Activated CD8-positive, alpha-beta memory T cell treated with anti-CD3 and anti-CD28 coated beads, Interleukin-2, amount 50 U/mL, for 24 hours (primary cell): Measurements from ENCODE around the gene KCNK3.

Experiments
- DNase-seq: peaks from one replicate; pipeline ENCODE4 v3.0.0-alpha.2; 2020; ENCODE audit errors: extremely low read depth

Gene KCNK3

DNA sequence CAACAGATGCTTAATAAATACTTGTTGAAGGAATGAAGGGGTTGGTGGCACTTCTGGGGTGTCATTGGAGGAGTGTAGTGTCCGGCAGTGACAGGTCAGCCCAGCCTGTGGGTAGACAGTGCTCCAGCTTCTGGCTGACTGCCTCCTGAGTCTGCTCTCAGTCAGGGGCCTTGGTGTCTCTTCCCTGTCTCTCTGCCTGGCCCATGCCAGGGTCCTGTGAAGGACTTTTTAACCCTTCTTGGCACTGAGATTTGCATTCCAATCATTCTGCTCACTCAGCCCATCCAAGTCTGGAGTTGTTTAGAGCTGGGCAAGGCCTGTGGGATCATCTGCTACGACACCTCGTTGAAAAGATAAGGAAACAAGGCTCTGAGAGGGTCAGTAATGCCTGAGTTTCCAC, 1.4 kb upstream of the KCNK3 start:
- no peak for DNase-seq

DNA sequence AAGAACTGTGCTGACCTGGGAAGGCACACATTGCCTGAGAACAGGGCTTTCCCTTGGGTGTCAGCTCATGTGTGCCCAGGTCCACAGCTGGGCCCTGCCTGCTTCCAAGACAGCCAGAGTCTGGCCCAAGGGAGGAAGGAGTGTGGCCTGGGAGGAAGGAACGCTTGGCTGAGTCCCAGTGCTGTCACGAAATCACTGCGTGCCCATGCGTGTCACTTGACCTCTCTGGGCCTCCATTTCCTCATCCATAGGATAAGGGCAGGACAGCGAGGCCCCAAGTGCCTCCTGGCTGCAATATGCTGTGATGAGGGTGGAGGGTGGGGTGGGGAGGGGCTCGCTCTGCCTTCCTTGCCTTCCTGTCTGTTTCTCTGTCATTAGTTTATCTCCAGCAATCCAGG, 642 bp upstream of the KCNK3 start:
- DNase-seq = no peak

DNA sequence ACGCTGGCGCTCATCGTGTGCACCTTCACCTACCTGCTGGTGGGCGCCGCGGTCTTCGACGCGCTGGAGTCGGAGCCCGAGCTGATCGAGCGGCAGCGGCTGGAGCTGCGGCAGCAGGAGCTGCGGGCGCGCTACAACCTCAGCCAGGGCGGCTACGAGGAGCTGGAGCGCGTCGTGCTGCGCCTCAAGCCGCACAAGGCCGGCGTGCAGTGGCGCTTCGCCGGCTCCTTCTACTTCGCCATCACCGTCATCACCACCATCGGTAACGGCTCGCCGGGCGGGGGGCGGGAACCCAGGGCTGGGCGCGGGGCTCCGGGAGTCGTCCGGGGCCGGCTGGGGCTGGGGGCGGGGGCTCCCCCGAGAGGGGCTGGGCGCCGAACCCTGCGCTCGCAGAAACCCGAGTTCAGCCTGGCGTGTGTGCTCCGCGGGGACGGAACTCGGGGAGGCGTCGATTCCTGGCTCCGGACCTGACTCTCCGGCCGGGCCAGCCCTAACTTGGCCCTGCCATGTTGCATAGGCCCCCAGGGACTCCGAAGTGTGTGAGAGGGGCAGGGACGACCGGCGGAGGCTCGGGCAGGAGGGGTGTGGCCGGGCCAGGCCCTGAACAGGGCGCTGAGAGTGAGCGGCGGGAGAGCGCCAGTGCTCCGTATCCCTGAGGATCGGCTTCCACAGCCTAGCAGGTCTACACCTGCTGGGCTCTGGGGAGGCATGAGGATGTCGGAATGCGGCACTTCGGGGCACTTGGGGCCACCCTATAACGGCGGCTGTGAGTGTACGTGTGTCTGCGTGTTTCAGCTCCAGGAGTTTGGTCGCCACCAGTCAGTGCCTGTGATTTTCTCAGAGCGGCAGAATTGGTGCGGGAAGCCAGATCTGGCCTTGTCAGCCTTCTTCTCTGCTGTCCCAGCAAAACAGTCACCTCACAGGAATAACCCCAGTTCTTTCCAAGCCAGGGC, 651 bp downstream of the KCNK3 start:
- no peak for DNase-seq

DNA sequence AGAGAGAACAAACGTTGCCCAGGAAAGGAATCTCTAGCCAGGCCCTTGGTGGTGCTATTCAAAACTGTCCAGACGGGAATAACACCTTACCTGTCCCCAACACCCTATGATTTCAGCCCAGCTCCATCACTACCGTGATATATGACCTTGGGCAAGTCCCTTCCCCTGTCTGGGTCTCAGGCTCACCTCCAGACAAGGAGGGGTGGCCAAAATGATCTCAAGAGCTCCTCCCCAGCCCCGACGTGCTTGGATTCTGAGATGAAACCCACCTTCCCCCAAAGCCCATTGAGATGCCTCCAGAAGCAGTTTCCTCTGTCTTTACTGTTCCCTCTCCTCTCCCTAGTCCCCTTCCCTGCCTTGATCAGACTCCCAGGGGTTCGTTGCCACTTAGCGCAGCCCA, 1.5 kb downstream of the KCNK3 start:
- DNase-seq = no peak

DNA sequence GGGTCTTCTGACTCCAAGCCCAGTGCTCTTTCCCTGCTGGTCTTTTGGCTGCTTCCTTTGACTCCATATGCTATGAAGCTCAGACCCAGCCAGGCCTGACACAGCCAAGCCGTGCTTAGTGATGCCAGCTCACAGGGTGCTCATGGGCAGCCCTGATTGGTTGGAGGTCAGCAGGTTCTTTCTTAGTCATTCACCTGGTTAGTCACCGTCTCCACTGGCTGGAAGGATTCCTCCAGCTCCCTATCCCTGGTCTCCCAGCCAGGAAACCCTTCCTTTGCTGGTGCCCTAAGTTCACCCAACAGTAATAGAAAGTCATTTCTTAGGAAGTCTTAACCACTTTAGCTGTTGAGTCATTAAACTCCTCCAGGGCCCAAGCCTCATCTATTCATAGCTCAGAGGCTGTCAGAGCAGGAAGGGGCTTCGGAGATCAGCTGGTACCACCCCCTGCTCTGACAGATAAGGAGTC, 3.9 kb downstream of the KCNK3 start:
- DNase-seq = no peak

DNA sequence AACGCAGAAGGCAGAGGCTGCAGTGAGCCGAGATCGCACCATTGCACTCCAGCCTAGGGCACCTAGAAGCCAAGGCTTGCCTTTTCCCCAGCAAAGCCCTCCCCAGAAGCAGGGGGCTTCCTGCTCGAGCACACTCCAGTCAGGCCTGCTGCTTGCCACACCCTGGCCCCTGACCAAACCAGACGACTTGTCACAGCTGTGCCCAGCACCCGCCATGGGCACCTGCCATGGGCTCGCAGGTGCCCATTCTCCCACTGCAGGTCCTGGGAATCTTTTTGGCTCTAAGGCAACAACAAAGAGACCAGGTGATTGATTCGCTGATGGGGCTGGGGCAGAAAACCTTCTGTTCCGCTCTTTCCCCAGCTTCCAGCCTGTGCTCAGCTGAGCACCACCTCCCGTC, 4.9 kb downstream of the KCNK3 start:
- no peak for DNase-seq

DNA sequence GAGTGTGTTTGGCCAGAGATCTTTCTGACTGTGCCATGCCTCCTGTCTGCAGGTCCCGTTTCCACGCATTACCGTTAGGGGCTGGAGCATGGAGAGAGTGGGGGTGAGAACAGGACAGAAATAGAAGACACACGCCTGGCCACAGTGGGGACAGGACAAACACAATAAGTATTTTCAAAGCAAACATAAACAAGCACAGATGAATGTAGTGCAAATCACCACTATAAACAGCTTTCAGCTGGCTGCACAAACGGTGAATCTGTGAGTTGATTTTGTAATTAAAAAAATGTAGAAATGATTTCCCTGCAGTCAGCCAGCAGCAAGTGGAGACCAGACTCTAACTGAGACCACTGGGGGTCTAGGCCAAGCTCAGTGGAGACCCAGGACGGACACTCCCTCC, 6.8 kb downstream of the KCNK3 start:
- no peak for DNase-seq

DNA sequence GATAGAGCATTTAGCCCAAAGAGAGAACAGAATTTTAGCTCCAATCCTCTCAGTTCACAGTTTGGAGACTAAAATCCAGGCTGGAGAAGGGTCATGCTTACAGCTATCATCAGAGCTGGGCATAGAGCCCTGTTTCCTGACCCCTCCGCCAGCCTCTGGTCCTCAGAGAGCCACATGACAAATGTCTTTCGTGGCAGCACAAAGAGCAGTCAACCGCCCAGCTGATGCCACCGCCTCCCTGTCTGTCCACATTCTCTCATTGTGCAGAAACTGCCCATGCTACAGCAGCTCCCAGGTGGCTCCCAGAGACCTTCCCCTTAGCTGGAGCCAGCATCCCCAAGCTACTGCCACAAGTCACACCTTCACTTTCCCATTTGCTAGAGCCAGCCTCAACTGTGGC, 7.6 kb downstream of the KCNK3 start:
- DNase-seq = no peak

DNA sequence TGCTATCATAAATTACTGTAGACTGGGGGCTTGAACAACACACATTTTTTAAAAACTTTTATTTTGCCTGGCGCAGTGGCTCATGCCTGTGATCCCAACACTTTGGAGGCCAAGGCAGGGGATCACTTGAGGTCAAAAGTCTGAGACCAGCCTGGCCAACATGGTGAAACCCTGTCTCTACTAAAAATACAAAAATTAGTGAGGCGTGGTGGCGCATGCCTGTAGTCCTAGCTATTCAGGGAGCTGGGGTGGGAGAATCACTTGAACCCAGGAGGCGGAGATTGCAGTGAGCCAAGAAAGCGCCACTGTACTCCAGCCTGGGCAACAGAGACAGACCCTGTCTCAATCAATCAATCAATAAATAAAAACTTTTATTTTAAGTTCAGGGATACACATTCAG, 9.1 kb downstream of the KCNK3 start:
- DNase-seq = no peak

DNA sequence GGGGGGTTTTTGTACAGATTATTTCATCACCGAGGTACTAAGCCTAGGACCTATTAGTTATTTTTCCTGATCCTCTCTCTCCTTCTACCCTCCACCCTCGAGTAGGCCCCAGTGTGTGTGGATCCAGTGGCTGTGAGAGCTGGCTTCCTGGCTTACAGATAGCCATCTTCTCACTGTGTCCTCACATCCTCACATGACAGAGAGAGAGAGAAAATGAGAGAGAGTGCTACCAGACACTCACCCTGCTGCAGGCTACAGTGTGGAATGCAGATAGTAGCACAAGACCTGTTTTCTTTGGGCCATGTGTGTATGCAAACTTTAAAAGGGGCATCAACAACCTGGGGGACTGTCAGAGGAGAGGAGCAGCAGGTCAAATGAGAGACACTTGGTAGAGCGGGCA, 9.5 kb downstream of the KCNK3 start:
- DNase-seq = no peak

DNA sequence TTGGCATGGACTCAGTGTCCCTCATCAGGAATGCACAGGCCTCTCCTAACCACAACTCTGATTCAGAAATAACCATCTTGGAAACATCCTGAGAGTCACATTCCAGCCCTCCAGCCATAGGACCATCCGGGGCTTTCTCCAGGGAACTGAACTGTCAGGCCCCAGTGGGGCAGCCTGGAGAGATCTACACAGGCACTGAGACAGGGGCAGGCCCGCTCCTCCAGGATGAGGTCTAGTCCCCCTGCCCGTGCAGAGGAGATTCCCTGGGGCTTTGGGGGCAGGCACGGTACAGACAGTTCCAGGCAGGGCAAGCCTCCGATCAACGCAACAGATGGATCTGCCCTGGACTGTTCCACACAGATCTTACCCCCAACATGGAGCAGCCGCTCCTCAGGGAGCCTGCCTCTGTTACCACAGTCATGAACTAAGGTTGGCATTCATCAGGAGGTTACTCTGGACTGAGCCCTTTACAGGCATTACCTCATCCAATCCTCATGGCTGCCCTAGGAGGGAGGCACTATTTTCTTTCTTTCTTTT, 12.0 kb downstream of the KCNK3 start:
- no peak for DNase-seq

DNA sequence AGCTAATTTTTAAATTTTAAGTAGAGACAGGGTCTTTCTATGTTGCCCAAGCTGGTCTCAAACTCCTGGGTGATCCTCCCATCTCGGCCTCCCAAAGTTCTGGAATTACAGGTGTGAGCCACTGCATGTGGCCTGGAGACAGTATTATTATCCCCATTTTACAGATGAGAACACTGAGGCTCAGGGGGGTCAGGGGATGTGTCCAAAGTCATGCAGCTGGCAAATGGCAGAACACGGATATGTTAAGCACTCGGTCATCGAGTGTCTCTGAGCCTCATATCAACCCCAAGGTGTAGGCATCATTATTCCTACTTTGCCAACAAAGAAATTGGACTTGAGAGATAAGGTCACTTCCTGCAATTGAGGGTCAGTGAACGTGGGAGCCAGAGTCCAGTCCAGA, 12.6 kb downstream of the KCNK3 start:
- no peak for DNase-seq

DNA sequence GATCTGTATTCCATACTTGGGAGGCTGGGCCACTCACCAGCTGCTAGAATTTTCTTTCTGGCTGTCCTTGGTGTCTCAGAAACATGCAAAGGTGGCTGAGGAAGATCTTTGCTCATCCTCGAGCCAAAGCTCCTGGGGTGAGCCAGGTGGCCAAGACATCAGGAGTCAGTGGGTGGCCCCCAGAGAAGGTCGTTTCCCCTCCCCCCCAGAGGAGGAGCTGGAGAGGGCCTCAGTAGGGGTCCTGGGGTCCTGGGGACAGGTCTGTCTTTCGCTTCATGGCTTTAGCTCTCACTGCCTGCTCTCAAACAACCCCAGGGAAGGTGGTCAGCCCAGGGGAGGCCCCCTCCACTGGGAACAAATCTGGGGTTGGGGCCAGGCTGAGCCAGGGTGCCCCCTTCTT, 13.6 kb downstream of the KCNK3 start:
- no peak for DNase-seq

DNA sequence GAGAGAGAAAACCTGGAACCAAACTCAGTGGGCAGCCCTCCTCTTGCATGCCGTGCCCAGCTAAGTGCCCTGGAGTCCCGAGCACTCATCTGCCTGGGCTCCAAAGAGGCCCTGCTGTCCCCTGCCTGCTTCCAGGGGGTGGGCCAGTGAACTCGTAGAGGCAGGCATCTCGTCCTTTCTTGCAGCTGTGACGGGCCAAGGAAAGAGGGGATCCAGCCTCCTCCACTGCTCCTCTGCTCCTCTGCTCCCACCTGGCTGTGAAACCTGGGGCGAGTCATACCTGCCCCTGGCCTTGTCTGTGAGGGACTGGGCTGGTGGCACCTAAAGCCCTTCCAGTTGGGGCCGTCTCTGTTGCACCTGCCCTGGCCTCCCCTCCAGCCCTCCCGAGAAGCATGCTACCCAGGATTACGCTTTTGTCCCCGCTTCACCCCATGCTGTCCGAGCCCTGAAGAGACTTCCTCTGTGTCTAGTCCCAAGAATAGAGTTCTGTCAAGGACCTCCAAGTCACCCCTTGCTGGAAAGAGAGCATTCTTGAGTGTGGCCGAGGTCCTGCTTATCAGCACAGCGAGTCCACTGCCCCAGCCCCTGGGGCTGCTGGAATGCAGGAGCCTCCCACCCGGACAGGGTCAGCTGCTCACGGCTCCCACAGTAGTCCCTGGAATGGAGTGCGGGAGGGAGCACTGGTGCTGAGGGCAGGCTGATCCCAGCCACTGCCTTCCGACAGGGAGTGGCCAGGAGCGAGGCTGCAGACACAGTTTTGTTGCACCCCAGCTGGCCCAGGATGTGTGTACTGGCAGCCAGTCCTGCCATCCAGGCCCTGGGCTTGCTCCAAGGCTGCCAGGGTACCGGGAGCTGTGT, 14.3 kb downstream of the KCNK3 start:
- no peak for DNase-seq

DNA sequence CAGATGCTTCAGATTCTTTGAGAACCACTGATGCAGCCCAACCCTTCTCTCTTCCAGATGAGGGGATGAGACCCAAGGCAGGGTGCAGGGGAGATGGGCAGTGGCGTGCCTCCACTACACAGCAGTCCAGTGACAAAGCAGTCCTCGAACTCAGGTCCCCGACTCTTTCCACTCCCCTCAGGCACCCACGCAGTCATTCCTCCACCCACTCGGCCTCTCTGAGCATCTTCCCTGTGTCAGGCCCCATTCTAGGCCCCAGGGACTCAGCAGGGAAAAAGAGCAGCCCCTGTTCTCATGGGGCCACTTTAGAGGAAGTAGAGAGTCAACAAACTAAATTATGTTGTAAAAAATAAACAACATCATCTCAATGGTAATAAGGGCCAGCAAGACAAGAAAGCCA, 15.2 kb downstream of the KCNK3 start:
- no peak for DNase-seq

DNA sequence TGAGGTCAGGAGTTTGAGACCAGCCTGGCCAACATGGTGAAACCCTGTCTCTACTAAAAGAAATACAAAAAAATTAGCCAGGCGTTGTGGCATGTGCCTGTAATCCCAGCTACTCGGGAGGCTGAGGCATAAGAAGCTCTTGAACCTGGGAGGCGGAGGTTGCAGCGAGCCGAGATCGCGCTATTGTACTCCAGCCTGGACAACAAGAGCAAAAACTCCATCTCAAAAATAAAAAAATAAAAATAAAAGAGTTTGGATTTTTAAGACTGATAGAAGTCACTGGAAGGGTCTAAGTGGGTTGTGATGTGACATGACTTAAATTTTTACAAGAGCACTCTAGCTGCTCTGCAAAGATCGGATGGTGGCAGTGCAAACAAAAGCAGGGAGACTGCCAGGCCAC, 15.9 kb downstream of the KCNK3 start:
- no peak for DNase-seq

DNA sequence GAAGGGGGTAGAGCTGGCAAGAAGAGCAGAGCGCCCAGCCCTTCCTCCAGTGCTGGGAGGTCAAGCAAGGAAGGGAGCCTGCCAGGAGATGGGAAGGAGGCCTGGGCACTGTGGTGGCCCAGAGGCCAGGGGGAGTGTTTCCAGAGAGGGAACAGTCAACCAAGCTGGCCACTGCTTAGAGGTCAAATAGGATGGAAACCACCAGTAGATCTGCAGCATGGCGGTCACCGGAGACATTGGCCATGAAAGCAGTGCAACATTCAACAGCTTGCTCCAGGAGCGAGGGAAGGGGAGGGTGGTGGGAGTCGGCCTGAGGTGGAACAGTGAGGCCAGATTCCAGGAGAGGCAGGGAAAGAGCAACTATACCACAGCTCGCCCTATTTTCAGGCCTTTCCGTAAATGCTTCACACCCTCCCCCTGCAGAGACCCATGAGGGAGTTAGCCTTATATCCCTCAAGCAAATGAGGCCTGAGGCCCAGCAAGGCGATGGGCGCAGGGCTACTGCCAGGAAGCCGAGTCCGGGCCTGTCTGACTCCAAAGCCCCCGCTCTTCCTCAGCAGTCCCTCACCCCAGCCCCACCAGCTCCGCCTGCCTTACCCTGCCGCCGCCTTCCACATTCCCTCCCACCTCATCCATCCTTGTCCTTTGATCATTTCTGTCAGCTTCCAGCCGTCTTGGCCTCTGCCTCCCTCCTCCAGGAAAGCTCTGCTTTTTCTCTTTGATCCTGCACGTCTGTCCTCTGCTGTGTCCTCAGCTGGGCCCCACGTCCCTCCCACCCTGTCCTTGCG, 17.0 kb downstream of the KCNK3 start:
- no peak for DNase-seq

DNA sequence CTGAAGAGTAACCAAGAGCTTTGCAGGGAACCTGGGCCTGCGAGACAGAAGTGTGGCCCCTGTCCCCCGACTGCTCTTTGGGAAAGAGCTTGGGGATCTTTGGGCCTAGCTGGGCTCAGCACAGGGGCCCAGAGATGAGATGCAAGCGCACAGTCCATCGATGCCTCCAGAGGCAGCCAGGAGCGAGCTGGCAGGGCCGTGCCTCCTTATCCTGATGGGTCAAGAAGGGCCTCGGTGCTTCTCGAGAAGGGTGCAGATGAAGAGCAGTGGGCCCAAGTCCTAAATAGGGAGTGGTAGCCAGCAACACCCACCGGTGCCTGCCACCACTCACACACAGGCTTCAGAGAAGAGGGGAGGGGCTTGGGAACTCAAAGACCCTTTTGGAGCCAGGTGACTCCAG, 17.6 kb downstream of the KCNK3 start:
- no peak for DNase-seq

DNA sequence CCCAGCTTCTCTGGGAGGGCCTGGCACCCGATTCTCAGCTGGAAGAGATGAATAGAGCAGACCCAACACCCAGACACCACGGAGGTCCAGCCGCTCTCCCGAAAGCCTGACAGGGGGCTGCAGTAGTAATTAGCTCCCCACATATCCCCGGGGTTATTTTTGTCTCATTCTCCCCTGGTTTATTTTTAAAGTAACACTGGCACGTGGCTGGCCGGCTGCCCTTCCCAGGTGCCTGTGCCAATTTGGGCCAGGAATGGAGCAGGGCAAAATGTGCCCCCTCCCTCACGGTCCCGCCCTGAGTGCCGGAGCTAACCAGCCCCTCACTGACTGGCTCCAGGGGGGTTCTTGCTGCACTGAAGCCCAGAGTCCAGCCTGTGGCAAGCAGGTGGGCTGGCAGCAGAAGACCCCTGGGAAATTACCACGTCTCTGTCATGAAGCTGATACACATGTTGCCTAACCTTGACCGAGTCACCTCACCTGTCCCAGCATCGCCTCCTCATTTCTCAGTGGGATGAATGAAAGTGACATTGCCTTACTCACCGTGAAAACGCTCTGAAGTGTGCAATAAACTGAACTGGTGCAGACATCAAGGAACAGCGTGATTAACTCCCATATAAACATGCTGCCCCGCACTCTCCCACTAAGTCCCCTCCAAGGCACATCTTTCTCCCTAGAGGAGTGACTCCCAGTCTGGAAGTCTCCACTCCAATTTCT, 18.4 kb downstream of the KCNK3 start:
- DNase-seq = no peak

DNA sequence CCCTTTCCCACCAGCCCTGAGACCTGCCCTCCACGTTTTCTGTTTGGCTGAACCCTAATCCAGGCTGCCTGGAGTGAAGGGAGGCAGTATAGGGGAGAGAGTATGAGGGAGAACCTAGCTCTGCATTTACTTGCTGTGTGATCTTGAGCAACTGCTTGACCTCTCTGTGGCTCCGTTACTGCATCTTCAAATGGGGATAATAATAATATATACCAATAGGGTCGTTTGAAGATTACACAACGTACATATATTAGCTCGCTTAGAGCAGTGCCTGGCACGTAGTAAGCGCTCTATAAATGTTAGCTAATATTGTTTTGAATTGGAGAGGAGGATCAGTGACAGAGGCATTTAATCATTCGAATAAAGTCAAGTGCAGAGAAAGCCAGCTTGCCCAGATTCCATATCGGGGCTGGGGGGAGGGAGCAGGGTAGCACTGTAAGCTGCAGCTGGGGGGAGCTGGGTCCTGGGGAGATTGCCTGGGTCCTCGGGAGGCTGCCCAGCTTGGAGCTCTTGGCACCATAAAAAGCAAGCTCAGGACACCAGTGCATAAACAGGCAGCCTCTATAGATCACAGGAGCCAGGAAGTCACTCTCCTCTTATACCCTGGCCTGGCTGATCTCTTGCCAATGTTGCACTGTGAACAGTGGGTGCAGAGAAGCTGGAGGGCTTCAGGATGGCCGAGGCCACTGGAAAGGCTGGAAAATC, 19.1 kb downstream of the KCNK3 start:
- no peak for DNase-seq
